Stimulated activated CD4-positive, alpha-beta T cell treated with anti-CD3 and anti-CD28 coated beads, TNF-alpha, amount 100 ng/mL, for 24 hours (primary cell): Measurements from ENCODE around the gene DOCK2.
"Not testable (repeated sequence)": the region's sequence is repeated elsewhere in the genome, so short reads cannot be mapped to it uniquely, and the experiment has no call there.

Experiments used
- DNase-seq, 3 experiments: peaks; one replicate each; pipeline ENCODE4 v3.0.0-alpha.2; 2020; ENCODE audit warnings: low read depth in 3 of 3

The DOCK2 gene

GRCh38 chr5:169754737-169755136 lies 117.7 kb downstream of the DOCK2 start:
- no peak for DNase-seq

DNA sequence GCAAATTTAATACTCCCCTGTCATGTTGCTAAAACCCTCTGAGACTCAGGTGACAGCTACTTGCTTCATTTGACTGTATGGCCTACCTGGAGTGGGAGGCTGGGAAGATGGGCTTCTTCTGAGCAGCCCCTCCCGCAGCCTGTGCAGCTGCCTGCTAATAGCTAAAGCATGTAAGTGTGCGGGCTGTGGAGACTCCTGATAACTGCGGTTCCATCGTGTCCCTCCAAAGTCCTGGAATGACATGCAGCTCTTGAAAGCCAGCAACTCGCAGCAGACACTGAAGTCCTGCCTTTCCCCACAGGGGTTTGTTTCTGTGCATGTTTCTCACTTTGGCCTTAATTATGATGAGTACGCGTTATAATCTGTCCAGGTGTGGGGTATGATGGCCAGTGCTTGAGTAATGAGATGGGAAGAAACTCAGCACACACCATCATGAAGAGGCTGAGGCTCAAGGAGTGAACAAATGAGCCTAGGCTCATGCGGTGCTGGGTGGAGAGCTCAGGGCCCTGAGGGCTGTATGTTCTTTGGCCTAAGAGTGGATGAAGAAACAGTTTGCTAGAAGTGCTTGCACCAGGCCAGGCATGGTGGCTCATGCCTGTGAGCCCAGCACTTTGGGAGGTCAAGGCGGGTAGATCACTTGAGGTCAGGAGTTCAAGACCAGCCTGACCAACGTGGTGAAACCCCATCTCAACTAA lies 119.1 kb downstream of the DOCK2 start:
- no peak for DNase-seq

- DNase-seq, result no peak
Observed at GRCh38 chr5:169757016-169757415, 119.9 kb downstream of the DOCK2 start.

GRCh38 chr5:169758886-169759285 lies 121.8 kb downstream of the DOCK2 start:
- no peak for DNase-seq

GRCh38 chr5:169760229-169760628 lies 123.2 kb downstream of the DOCK2 start:
- DNase-seq, result no peak

GRCh38 chr5:169762338-169763095 lies 125.4 kb downstream of the DOCK2 start:
- no peak for DNase-seq

GRCh38 chr5:169763376-169764017 lies 126.4 kb downstream of the DOCK2 start:
- DNase-seq, result no peak

DNA sequence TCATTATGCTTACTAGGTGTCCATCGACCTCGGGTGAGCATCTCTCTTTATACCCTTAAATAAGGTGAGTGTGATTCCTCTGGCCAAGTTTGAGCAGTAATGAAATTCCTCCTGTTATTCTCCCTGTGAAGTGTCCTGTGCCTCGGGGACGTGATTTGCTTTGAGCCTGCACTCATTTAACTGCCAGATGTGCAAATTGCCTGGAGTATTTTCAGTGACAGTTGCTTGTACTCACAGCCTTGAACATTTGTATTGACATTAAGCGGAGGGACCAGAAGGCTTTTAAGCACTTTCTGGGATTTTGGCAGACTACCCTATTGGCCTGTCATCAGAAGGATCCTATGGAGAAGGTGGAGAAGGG lies 126.9 kb downstream of the DOCK2 start:
- no peak for DNase-seq

DNA sequence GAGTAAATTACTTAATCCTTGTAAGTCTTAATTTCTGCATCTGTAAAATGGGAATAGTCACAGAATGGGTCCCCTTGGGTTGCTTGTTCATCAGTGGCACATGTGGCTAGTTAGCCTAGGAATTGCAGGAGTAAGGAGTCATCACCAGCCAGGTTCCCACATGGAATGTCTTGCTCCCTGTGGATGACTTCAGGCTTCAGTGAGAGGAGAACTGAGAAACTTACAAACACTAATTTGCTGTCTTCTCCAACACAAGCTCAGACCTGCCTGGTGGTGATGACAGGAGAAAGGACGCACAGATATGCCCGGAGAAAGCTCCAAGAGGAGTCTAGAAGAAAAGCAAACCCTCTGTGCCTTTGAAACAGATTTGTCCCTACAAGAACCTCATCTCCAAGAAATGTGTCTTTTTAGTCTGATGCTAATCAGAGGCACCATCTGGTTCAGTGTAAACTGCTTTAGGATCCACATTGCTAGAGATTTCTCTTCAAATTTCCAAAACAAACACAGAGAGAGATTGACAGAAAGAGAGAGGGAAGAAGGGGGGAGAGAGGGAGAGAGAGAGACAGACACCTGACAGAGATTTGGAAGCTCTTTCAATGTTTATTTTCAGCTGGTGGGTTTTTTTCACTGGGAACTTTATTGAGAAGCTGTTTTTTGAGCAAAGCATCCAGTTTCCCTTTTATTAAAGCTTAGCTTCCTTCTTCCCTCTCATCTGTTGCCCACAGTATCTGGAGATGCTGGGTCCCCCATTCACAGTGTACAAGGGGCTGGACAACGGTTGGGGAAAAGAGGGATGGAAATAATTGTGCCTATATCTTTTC lies 128.3 kb downstream of the DOCK2 start:
- no peak for DNase-seq

- not testable (repeated sequence) for DNase-seq
Observed at GRCh38 chr5:169766943-169767342, 129.9 kb downstream of the DOCK2 start.

DNA sequence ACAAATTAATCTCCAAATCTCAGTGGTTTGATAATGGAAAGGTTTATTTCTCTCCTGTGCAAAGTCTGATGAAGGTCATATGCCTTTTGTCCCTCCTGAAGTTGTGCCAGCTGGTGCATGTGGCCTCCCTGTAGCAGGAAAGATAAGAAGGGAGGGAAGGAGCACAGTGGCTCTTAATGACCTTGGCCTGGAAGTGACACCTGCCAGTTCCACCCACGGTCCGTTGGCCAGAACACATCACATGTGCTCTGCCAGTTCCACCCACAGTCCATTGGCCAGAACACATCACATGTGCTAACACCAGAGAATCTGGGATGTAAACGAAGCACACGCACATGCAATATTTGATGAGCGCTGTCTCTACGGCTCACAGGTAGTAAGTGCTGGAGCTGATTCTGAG lies 130.9 kb downstream of the DOCK2 start:
- no peak for DNase-seq

DNA sequence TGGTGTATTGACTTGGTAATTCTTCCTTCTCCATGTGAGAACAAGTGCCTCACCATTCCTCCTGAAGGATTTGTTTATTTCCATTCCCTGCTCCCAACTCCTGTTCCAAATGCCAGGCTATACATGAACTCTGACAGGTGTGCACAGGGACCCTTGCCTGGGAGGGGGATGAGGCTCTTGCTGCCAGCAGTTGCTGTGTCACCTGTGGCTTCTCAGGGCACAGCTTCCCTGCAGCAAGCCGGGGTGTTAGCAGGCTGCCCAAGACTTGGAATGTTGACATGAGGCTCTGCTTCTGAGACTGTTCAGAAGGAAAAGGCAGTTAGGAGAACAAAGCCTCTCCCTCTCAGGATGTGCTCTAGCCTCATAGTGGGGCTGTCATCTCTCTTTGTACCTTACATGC lies 131.3 kb downstream of the DOCK2 start:
- DNase-seq, result no peak

GRCh38 chr5:169770109-169770508 lies 133.0 kb downstream of the DOCK2 start:
- DNase-seq, result no peak

DNA sequence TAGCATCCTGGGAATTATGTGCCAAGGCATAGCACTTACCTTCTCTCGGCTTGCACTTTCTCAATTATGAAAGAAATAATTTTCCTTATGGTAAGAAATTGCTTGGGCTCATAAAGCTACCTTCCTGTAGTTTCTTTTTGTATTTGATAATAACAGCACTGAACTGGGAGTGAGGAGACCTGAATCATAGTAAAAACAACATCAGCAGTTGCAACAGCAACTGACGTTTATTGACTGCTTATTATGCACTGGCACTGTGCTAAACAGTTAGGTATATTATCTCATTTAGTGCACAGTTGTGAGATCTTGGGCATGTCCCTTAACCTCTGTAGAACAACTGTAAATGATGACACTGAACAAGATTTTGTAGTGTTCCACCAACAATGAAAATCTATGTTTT lies 135.2 kb downstream of the DOCK2 start:
- DNase-seq, result no peak

GRCh38 chr5:169772688-169773087 lies 135.6 kb downstream of the DOCK2 start:
- DNase-seq, result no peak

DNA sequence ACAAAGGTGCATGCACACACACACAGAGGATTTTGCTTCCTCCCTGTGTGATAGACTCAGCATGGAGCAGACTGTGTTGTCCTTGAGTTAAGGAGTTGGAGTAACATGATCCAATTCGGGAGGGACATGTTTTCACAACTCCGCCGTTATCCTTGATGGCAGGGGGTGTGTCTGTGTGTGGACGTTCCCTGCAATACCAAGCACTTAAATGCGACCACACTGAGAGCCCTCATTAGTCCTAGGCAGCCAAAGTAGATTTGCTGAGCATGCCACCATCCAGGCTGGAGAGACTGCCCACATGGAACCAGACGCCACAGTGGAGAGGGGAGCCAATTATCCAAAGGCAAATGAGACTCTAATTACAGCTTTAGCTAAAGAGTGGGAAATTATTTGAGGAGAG lies 140.1 kb downstream of the DOCK2 start:
- DNase-seq, result no peak

GRCh38 chr5:169778622-169779596 lies 141.8 kb downstream of the DOCK2 start:
- no peak for DNase-seq

DNA sequence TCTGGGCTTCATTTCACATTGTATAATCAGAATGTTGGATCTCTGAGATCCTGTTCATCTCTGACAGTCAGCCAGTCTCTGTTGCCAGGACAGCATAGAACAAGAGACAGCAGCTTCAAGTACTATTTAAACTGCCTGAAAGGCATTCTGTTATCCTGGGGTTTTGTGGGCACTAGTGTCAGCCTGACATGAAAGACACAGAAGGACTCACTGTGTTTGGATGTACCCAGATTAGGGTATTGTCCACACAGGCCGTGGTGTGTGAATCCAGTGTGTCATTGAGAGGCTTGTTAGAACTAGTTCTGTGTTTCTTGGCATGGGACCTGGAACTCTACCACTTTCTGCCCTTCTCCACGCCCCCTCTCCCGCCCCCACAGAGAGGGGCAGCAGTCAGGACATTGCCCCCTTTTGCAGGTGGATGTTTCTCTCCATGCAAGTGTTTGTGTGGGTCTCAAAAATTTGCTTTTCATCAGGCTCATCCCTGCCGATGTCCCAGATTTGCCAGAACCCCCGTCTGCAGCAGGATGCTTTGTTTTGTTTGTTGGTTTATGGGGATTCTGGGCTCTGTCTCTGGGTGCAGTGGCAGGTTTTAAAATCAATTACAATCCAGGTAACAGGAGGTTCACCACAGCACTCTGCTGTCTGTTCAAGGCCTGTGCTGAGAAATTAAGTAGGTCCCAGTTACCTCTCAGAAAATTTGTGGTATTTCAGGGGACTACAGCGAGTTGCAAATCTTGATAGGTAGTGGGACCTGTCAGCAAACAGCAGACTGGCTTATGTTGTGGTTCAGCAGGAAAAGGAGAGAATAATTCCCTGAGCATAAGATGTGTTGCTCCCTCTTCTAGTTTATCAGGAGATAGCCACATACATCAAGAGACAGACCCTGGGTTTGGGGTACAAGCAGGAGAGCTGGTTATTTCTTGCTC lies 144.6 kb downstream of the DOCK2 start:
- no peak for DNase-seq

- DNase-seq, result no peak
Observed at GRCh38 chr5:169785771-169786618, 148.9 kb downstream of the DOCK2 start.
